ENCODE results near the gene CCN5. TPM values are rescaled to one million over a fixed set of nuclear protein-coding genes. Genes with fewer than 3 reads are reported as not detected.

Gene CCN5
- total and polyA plus RNA-seq, 2 of the 8 experiments (the other 6 are each of a cell fraction or from before 2014, with no cell fraction given) = not detected

GRCh38 chr20:44747166-44748004, 32.2 kb downstream of the CCN5 start (continued):
- TF ChIP-seq CHD7 (IDR thresholded peaks at IDR 0.05; ENCODE audit: insufficient replicate concordance, low read length) (no peak), RBBP5 (IDR thresholded peaks at IDR 0.05; ENCODE audit: borderline replicate concordance, low read depth, low read length) (no peak), CTCF (IDR thresholded peaks at IDR 0.05; ENCODE audit: control extremely low read depth in 1 of 3, insufficient read depth in 1 of 3, low read depth in 1 of 3, low read length in 3 of 3) (peak; percentile 73 to 88 (median 84)), BRCA1 (IDR thresholded peaks at IDR 0.05; ENCODE audit: low read depth, low read length) (no peak), RFX5 (IDR thresholded peaks at IDR 0.05; ENCODE audit: borderline replicate concordance, low read depth, low read length) (no peak), RXRA (IDR thresholded peaks at IDR 0.05; ENCODE audit: insufficient read depth, low read depth, low read length) (no peak), GTF2F1 (IDR thresholded peaks at IDR 0.05; ENCODE audit: borderline replicate concordance, low read depth, low read length) (no peak)

Data from H1 (cell line).